Measurements from ENCODE around the gene ZSWIM4. TPM values are rescaled to one million over a fixed set of nuclear protein-coding genes. Genes with fewer than 3 reads are reported as not detected.
A peak's percentile ranks its signal among the peaks of the same experiment; 100 is the strongest.

Gene ZSWIM4
- total RNA-seq, 1 donor: 6.7 TPM

- peak overlapping the region; percentile 89 for H3K4me3 ChIP-seq (ENCODE audit: low read depth, low read length)
- no peak for TF ChIP-seq CTCF (IDR thresholded peaks at IDR 0.05; ENCODE audit: insufficient read depth, low read length)
- DNase-seq (ENCODE audit: low read depth): no peak
Observed at GRCh38 chr19:13764821-13765394, 30.3 kb upstream of the ZSWIM4 start.

GRCh38 chr19:13765395-13766094 lies 29.7 kb upstream of the ZSWIM4 start:
- no peak for TF ChIP-seq CTCF (IDR thresholded peaks at IDR 0.05; ENCODE audit: insufficient read depth, low read length)
- no peak for DNase-seq (ENCODE audit: low read depth)
- H3K4me3 ChIP-seq (ENCODE audit: low read depth, low read length): peak overlapping the region; percentile 89

GRCh38 chr19:13766095-13766481 lies 29.2 kb upstream of the ZSWIM4 start:
- no peak overlapping the region for H3K4me3 ChIP-seq (ENCODE audit: low read depth, low read length)
- DNase-seq (ENCODE audit: low read depth): no peak

GRCh38 chr19:13768510-13768909 lies 26.7 kb upstream of the ZSWIM4 start:
- no peak for DNase-seq (ENCODE audit: low read depth)
- no peak for TF ChIP-seq CTCF (IDR thresholded peaks at IDR 0.05; ENCODE audit: insufficient read depth, low read length)
- H3K4me3 ChIP-seq (ENCODE audit: low read depth, low read length): no peak overlapping the region

More at GRCh38 chr19:13766095-13766481, 29.2 kb upstream of the ZSWIM4 start:
- TF ChIP-seq CTCF (IDR thresholded peaks at IDR 0.05; ENCODE audit: insufficient read depth, low read length): no peak

- no peak for TF ChIP-seq CTCF (IDR thresholded peaks at IDR 0.05; ENCODE audit: insufficient read depth, low read length)
- no peak for DNase-seq (ENCODE audit: low read depth)
- H3K4me3 ChIP-seq (ENCODE audit: low read depth, low read length): no peak overlapping the region
Observed at GRCh38 chr19:13770013-13770635, 25.1 kb upstream of the ZSWIM4 start.

GRCh38 chr19:13774217-13775191 lies 20.7 kb upstream of the ZSWIM4 start, which contains the start of gene C19orf53:
C19orf53 (plus strand) TSS chr19:13774456; CDS start chr19:13774478, 22 bp downstream.
- H3K4me3 ChIP-seq (ENCODE audit: low read depth, low read length): peak within 1 kb of the TSS; percentile 92
- peak; percentile 93 for DNase-seq (ENCODE audit: low read depth)
- no peak for TF ChIP-seq CTCF (IDR thresholded peaks at IDR 0.05; ENCODE audit: insufficient read depth, low read length)

All from fibroblast of the aortic adventitia (primary cell).